Omental fat pad (tissue), 4 donors: ENCODE data around the gene HDLBP. TPM values are rescaled to one million over a fixed set of nuclear protein-coding genes. Genes with fewer than 3 reads are reported as not detected.

Experiments
- ATAC-seq: fragments of 150-250 bp; one replicate; pipeline ENCODE4 v1.9.1; 2016; ENCODE audit warnings: mild to moderate bottlenecking, moderate library complexity; ENCODE audit not compliant: low FRiP score
- DNase-seq: peaks from one replicate; pipeline ENCODE4 v3.0.0-alpha.2; 2019; ENCODE audit warnings: low spot score
- CTCF ChIP-seq, 3 donors: fragments of 450-650 bp; IDR thresholded peaks; one replicate each; pipeline ENCODE4 v1.5.1; 2016 to 2017; ENCODE audit warnings: antibody characterized with exemption in 3 of 3, mild to moderate bottlenecking in 3 of 3, moderate library complexity in 2 of 3
- total RNA-seq, 4 donors: library from RNA; depleted of rRNA; stranded (reverse); fragments of >200 nt; gene quantifications; one replicate each; pipeline ENCODE4 v1.1.0, GENCODE V29; 2016

Gene HDLBP
- total RNA-seq, 4 donors from 2014 or later = 356 to 471 (median 416) TPM

GRCh38 chr2:241187101-241187917, 128.2 kb downstream of the HDLBP start:
- no peak for TF ChIP-seq CTCF (IDR thresholded peaks at IDR 0.05)
- ATAC-seq (no peak), DNase-seq (no peak)

- DNase-seq (no peak), ATAC-seq (no peak)
- no peak for TF ChIP-seq CTCF (IDR thresholded peaks at IDR 0.05)
Observed at GRCh38 chr2:241185961-241186360, 129.5 kb downstream of the HDLBP start.

- TF ChIP-seq CTCF (IDR thresholded peaks at IDR 0.05) = no peak
- ATAC-seq = no peak
- no peak for DNase-seq
Observed at GRCh38 chr2:241184901-241185300, 130.6 kb downstream of the HDLBP start.

- no peak for TF ChIP-seq CTCF (IDR thresholded peaks at IDR 0.05)
- no peak for ATAC-seq
- no peak for DNase-seq
Observed at GRCh38 chr2:241183221-241183620, 132.3 kb downstream of the HDLBP start.

GRCh38 chr2:241182531-241183133, 132.8 kb downstream of the HDLBP start:
- DNase-seq (no peak), ATAC-seq (no peak)
- no peak for TF ChIP-seq CTCF (IDR thresholded peaks at IDR 0.05)

GRCh38 chr2:241182126-241182525, 133.3 kb downstream of the HDLBP start:
- TF ChIP-seq CTCF (IDR thresholded peaks at IDR 0.05) = no peak
- DNase-seq = no peak
- ATAC-seq = no peak

GRCh38 chr2:241180495-241180894, 135.0 kb downstream of the HDLBP start:
- no peak for ATAC-seq
- no peak for TF ChIP-seq CTCF (IDR thresholded peaks at IDR 0.05)
- DNase-seq = no peak
